GM12873 (cell line): ENCODE data around the gene ALG2.
A peak's percentile ranks its signal among the peaks of the same experiment; 100 is the strongest.

Experiments
- CTCF ChIP-seq: IDR thresholded peaks from 2 replicates; pipeline ENCODE4 v1.5.1; 2012; ENCODE audit warnings: low read depth, mild to moderate bottlenecking, moderate library complexity, low read length, control low read depth; ENCODE audit not compliant: insufficient read depth; ENCODE audit errors: missing control alignments

The ALG2 gene

GRCh38 chr9:99261923-99262322, 40.2 kb upstream of the ALG2 start:
- no peak for TF ChIP-seq CTCF

GRCh38 chr9:99259231-99259918, 37.6 kb upstream of the ALG2 start:
- TF ChIP-seq CTCF, result no peak

GRCh38 chr9:99257723-99258389, 36.1 kb upstream of the ALG2 start:
- TF ChIP-seq CTCF, result no peak

- no peak for TF ChIP-seq CTCF
These were observed 33.9 kb upstream of the ALG2 start for GRCh38 chr9:99255651-99256050.

GRCh38 chr9:99253772-99254431, 32.2 kb upstream of the ALG2 start:
- TF ChIP-seq CTCF, result peak; percentile 31

GRCh38 chr9:99253134-99253533, 31.4 kb upstream of the ALG2 start:
- TF ChIP-seq CTCF, result no peak

- no peak for TF ChIP-seq CTCF
These were observed 29.4 kb upstream of the ALG2 start for GRCh38 chr9:99251157-99251556.
